IPS-NIHi7 (cell line): ENCODE measurements around the gene GRIN2A.

Experiments
- DNase-seq: peaks from one replicate; pipeline ENCODE4 v3.0.0; 2012; ENCODE audit warnings: mixed read lengths; ENCODE audit errors: extremely low spot score

Gene GRIN2A

GRCh38 chr16:9820476-9821246 is 361.6 kb downstream of the GRIN2A start:
- peak; percentile 77 for DNase-seq

- no peak for DNase-seq
Measured at GRCh38 chr16:9818702-9819101, 363.5 kb downstream of the GRIN2A start.

GRCh38 chr16:9817586-9817985 is 364.6 kb downstream of the GRIN2A start:
- DNase-seq = no peak

GRCh38 chr16:9816644-9817043 is 365.6 kb downstream of the GRIN2A start:
- peak; percentile 37 for DNase-seq

GRCh38 chr16:9813665-9814064 is 368.6 kb downstream of the GRIN2A start:
- no peak for DNase-seq

GRCh38 chr16:9808210-9808609 is 374.0 kb downstream of the GRIN2A start:
- no peak for DNase-seq

GRCh38 chr16:9807302-9807701 is 374.9 kb downstream of the GRIN2A start:
- no peak for DNase-seq

- DNase-seq = no peak
Measured at GRCh38 chr16:9805109-9805508, 377.1 kb downstream of the GRIN2A start.

GRCh38 chr16:9802160-9802559 is 380.1 kb downstream of the GRIN2A start:
- DNase-seq = no peak

- no peak for DNase-seq
Measured at GRCh38 chr16:9801651-9802050, 380.6 kb downstream of the GRIN2A start.

GRCh38 chr16:9800186-9800738 is 382.0 kb downstream of the GRIN2A start:
- DNase-seq = no peak

GRCh38 chr16:9798952-9799580 is 383.2 kb downstream of the GRIN2A start:
- no peak for DNase-seq

- DNase-seq = no peak
Measured at GRCh38 chr16:9798474-9798873, 383.8 kb downstream of the GRIN2A start.

- DNase-seq = no peak
Measured at GRCh38 chr16:9797306-9797705, 384.9 kb downstream of the GRIN2A start.

GRCh38 chr16:9793623-9794022 is 388.6 kb downstream of the GRIN2A start:
- no peak for DNase-seq

GRCh38 chr16:9791556-9791955 is 390.7 kb downstream of the GRIN2A start:
- DNase-seq = no peak

- no peak for DNase-seq
Measured at GRCh38 chr16:9790199-9790598, 392.0 kb downstream of the GRIN2A start.

GRCh38 chr16:9787717-9788116 is 394.5 kb downstream of the GRIN2A start:
- peak; percentile 29 for DNase-seq

GRCh38 chr16:9780831-9781230 is 401.4 kb downstream of the GRIN2A start:
- no peak for DNase-seq

- DNase-seq = peak; percentile 21
Measured at GRCh38 chr16:9778849-9779248, 403.4 kb downstream of the GRIN2A start.

GRCh38 chr16:9775998-9776397 is 406.2 kb downstream of the GRIN2A start:
- DNase-seq = no peak

- DNase-seq = no peak
Measured at GRCh38 chr16:9773289-9773688, 408.9 kb downstream of the GRIN2A start.
